ENCODE data around the gene MFAP1.
"Not testable (repeated sequence)": the region's sequence is repeated elsewhere in the genome, so short reads cannot be mapped to it uniquely, and the experiment has no call there.

The MFAP1 gene

GRCh38 chr15:43815064-43815463, 9.4 kb downstream of the MFAP1 start:
- DNase-seq: not testable (repeated sequence)

DNA sequence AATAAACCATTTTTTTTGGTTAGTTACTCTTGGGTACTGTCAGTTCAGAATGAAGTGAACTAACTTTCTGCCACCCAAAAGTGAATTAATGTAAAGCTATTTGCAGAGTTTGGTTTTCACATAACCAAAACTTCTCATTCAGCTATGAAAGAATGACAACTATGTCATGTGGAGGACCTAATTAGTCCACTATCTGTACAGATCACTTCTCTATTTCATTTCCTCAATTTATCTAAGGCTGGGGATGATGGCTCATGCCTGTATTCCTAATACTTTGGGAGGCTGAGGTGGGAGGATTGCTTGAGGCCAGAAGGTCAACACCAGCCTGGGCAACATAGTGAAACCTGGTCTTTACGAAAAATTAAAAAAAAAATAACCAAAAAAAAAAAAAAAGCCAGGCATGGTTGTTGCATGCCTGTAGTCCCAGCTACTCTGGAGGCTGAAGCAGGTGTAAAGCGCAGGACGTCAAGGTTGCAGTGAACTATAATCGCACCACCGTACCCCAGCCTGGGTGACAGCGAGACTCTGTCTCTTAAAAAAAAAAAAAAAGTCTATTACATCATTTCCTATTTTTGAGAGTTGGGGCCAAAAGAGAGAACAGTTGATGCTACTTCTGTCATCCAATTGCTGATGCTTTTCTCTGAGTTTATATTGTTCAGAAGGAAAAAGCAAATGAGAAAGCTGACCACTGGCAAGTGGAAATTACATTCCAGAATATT, 15.4 kb downstream of the MFAP1 start:
- no peak for DNase-seq

- DNase-seq: no peak
These were observed 16.0 kb downstream of the MFAP1 start for GRCh38 chr15:43808435-43808950.

DNA sequence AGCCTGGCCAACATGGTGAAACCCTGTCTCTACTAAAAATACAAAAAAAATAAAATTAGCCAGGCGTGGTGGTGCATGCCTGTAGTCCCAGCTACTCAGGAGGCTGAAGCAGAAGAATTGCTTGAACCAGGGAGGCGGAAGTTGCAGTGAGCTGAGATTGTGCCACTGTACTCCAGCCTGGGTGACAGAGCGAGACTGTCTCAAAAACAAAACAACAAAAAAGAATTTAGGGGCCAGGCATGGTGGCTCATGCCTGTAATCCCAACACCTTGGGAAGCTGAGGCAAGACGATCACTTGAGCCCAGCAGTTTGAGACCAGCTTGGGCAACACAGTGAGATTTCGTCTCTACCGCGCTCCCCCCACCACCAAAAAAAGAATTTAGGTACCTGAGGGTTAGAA, 21.8 kb downstream of the MFAP1 start:
- DNase-seq: not testable (repeated sequence)

GRCh38 chr15:43800286-43801141, 24.0 kb downstream of the MFAP1 start, which contains the start of gene HYPK:
TSS of gene HYPK (plus strand) at chr15:43800599. CDS start at chr15:43800623, 24 bp downstream.
- DNase-seq: peak; percentile 9

DNA sequence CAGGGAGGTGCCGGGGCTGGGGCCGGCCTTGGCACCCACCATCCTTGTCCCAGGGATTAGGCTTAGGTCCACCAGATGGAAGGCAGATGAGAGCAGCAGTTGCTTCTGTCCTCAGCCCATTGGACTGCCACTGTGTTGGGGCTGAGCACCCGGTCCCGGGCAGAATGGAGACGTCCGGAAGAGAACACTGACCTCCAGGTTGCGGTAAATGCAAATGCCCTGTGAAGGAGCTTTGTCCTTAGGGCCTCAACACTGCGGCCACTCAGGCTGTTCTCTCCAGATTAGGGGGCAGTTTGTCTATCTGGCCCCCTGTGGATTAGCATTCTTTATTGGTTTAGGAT, 24.6 kb downstream of the MFAP1 start, which contains the start of gene SERINC4:
Gene SERINC4 (minus strand): TSS at position 276 of the 341 bp plus-strand sequence. CDS start 234 bp downstream, at position 42.
- DNase-seq: no peak

DNA sequence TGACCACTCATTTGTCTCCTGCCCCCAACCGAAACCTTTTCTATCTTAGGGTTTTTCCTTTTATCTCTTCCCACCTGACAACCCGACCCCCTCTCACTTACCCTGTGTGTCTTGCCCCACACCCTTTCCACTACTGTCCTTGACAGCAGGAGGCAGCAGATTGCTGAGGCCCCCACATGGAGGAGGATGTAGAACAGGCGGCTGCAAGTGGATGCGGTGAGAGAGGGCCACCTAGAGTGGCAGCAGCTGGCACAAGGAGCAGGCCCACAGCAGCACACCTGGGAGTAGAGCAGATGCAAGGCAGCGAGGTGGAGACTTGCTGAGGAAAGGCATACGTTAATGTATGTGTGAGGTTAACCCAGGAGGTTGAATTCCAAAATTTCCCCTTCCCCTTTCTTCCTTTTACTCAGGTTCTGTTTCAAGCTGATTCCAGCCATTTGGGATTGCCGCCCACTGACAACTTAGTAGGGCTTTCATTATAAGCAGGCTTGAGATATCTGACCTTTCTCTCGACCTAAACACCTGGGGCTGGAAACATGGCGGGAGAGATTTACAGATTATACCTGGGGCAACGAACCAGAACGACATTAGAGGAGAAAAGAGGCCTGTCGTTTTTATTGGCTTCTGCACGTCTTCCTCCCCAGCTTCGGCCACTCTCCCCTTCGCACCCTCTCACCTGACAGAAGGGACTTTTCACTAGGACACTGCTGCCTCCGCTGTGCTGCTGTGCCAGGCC, 25.1 kb downstream of the MFAP1 start:
- peak; percentile 5 for DNase-seq

DNA sequence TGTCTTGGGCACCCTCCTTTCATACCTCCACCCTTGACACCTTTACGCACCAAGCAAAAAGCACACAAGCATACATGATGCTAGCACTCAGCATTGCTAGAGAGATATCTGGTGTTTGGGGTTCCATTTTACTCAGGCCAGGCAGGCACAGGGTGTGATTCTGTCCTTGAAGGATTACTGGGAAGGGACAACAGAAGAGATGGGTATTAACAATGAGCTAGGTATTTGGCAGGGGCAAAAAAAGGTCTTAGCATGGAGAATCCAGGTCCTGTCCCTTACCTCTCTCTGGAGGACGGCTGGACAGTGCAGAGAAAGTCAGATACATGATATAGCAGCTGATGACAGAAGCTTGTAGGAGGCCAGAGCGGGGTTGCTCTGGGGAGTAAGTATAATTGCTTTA, 27.9 kb downstream of the MFAP1 start:
- no peak for DNase-seq

DNA sequence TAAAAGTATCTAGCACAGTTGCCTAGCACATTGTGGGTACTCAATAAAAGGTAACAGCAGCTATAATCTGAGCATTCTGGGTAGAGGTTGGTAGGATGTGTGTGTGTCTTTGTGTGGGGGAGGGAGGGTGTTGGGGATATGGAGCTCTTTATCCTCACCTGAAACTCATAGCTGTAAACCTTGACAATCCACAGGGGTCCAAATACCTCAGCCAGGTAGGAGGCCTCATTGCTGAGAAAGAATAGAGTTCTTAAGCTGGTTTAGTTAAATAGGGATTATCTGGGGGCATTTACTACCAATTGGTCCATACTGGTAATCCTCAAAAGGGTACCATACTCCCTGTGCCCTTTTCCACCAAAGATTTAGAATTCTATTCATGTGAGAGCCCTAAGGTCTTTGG, 28.5 kb downstream of the MFAP1 start:
- no peak for DNase-seq

- DNase-seq: no peak
These were observed 29.3 kb downstream of the MFAP1 start for GRCh38 chr15:43795197-43795596.

GRCh38 chr15:43794269-43795037, 30.0 kb downstream of the MFAP1 start:
- DNase-seq: no peak

DNA sequence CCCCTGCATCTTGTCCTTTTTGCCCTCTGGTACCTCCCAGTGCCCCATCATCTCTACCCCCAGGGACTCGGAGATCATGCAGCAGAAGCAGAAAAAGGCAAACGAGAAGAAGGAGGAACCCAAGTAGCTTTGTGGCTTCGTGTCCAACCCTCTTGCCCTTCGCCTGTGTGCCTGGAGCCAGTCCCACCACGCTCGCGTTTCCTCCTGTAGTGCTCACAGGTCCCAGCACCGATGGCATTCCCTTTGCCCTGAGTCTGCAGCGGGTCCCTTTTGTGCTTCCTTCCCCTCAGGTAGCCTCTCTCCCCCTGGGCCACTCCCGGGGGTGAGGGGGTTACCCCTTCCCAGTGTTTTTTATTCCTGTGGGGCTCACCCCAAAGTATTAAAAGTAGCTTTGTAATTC, 30.8 kb downstream of the MFAP1 start:
- DNase-seq: no peak

DNA sequence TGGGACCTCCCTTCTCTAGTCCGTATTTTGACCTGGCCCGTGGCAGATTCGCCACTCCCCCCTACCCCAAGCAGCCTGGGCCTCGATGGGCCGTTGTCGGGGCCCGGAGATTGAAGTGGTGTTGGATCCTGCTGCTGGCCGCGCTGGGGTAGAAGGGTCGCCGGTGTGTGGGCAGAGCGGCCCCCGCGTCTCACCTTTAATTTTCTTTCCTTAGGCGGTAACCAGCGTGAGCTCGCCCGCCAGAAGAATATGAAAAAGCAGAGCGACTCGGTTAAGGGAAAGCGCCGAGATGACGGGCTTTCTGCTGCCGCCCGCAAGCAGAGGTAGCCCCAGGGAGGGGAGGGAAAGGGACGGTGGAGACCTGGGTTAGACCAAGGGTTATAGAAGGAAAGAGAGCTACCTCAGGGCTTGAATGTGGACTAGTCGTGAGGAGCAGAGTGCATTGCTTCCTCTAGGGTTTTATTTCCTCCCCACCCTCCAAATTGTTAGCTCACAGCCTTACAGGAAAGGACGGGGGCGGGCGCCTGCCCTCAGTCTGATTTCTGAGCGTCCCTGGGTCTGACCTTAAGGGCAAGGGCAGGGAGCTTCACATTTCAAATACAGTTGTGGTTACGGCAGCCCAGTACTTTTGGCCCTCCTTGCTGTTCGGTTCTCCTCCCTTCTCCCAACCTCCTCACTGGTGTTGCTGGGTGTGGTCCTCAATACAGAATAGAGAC, 31.6 kb downstream of the MFAP1 start:
- DNase-seq: no peak

- peak; percentile 72 for DNase-seq
These were observed 32.3 kb downstream of the MFAP1 start, which contains the start of gene SERF2 for GRCh38 chr15:43791993-43792760. TSS of gene SERF2 (plus strand) at chr15:43792320. CDS start at chr15:43792377, 57 bp downstream.

- DNase-seq: no peak
These were observed 35.1 kb downstream of the MFAP1 start for GRCh38 chr15:43789409-43789808.

GRCh38 chr15:43779016-43779415, 45.5 kb downstream of the MFAP1 start:
- no peak for DNase-seq

DNA sequence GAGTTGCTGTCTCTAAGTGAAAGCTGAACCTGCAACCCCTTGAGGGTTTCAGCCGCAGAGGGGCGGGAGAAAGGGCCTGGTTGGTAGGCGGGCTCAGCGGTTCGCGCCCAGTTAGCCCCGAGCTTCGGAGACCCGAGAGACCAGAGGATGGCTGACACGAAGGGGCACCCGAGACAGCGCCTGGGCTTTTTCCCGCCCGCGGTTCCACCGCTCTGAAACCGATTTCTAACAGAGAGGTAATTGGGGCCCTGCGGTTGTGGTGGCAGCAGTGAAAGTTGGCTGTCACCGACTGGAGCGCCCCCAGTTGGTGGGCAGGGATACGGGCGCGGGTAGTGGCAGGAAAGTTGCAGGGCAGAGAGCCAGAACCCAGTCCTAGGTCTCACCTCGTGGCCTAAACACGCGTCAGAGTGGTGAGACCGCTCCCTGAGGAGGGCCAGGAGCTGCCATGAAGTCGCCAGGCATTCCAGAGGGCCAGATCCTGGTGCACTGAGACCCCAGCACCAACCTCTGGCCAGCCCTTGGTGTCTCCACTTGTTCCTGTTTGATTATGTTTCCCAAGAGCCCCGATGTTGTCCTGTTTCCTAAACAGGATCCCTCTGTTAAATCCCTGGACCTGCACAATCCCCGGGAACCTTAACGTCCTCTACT, 47.1 kb downstream of the MFAP1 start:
- peak; percentile 48 for DNase-seq

- DNase-seq: peak; percentile 30
These were observed 47.7 kb downstream of the MFAP1 start, which contains the start of gene ELL3 for GRCh38 chr15:43776718-43777266. TSS of gene ELL3 (minus strand) at chr15:43776966. CDS start at chr15:43776901, 65 bp downstream.

GRCh38 chr15:43776101-43776717, 48.3 kb downstream of the MFAP1 start:
- DNase-seq: no peak

All from NCI-H2029 treated with DMSO at 0.1 percent for 48 hours (cell line).